HepG2 (cell line): ENCODE results near the gene SLIT3. TPM values are rescaled to one million over a fixed set of nuclear protein-coding genes. Genes with fewer than 3 reads are reported as not detected.

Experiments used
- ATAC-seq: fragments of 200-7000 bp; cut with Tn5 transposase; 3 replicates; pipeline ENCODE4 v1.9.1; 2020; ENCODE audit warnings: mild to moderate bottlenecking, moderate library complexity
- BruUV-seq: library from RNA; stranded (reverse); fragments of 400-500 nt; replicated peaks from 2 replicates; lab custom pipeline; 2021; lab: Mats Ljungman, UMichigan
- CTCF ChIA-PET: fragments of 300-600 bp; formaldehyde crosslinking; extraction: SDS; loops from one replicate; lab custom pipeline; 2021; ENCODE audit warnings: low total read pairs, inconsistent platforms, low intra/inter-chr PET ratio; lab: Yijun Ruan, JAX
- POLR2A ChIA-PET: fragments of 350-600 bp; sonication (Branson Sonifier 250); formaldehyde crosslinking; loops from one replicate; lab custom pipeline; 2020; ENCODE audit warnings: antibody characterized with exemption, inconsistent platforms; lab: Yijun Ruan, JAX
- DNase-seq: peaks from one replicate; pipeline ENCODE4 v3.0.0-alpha.2; 2015; ENCODE audit warnings: low spot score
- FAIRE-seq: peaks from 3 replicates; lab custom pipeline; 2011; peaks lifted over from hg19 to GRCh38; lab: Jason Lieb, UNC
- H2AFZ ChIP-seq: one replicate; pipeline ENCODE4 v1.6.1; 2011; ENCODE audit warnings: low read length, inconsistent platforms
- H3K27ac ChIP-seq: fragments of 300-600 bp; 3 replicates; pipeline ENCODE4 v1.8.0; 2011; ENCODE audit warnings: mixed run types, mild to moderate bottlenecking, mixed read lengths, low read length, inconsistent platforms; ENCODE audit not compliant: insufficient read depth; ENCODE audit errors: extremely low read length
- H3K27me3 ChIP-seq, 2 experiments: fragments of 200-600 bp in 1 of 2; 2 replicates in 1 of 2; 3 replicates in 1 of 2; pipeline versions ENCODE4 v1.6.0 to v1.8.0; 2011; ENCODE audit warnings: low read length in 2 of 2, mild to moderate bottlenecking in 2 of 2, moderate library complexity in 2 of 2, inconsistent platforms in 1 of 2; ENCODE audit not compliant: insufficient read depth in 2 of 2, control insufficient read depth in 1 of 2
- H3K36me3 ChIP-seq, 2 experiments: fragments of 200-600 bp in 1 of 2; replicated peaks in 1 of 2; 2 replicates in 1 of 2; 3 replicates in 1 of 2; pipeline versions ENCODE4 v1.5.1 to v1.8.0; 2011; ENCODE audit warnings: low read length in 2 of 2, inconsistent platforms in 1 of 2; ENCODE audit not compliant: insufficient read depth in 2 of 2, control insufficient read depth in 1 of 2
- H3K4me1 ChIP-seq: 2 replicates; pipeline ENCODE4 v1.5.1; 2012; ENCODE audit warnings: low read length, inconsistent platforms; ENCODE audit not compliant: insufficient read depth
- H3K4me2 ChIP-seq: 2 replicates; pipeline ENCODE4 v1.6.0; 2011; ENCODE audit warnings: low read depth, low read length, inconsistent platforms
- H3K4me3 ChIP-seq, 3 experiments: fragments of 200-600 bp in 1 of 3; sonication (generic), shearing (Covaris generic) in 1 of 3; replicated peaks in 1 of 3; 2 replicates each; pipeline ENCODE4 v1.5.1; 2011 to 2016; ENCODE audit warnings: low read length in 3 of 3, inconsistent platforms in 2 of 3, low read depth in 2 of 3, mild to moderate bottlenecking in 2 of 3, control low read depth in 1 of 3, mixed read lengths in 1 of 3; ENCODE audit not compliant: insufficient read depth in 1 of 3
- H3K79me2 ChIP-seq: one replicate; pipeline ENCODE4 v1.6.1; 2011; ENCODE audit warnings: low read length, inconsistent platforms; ENCODE audit not compliant: insufficient read depth
- H3K9ac ChIP-seq: 2 replicates; pipeline ENCODE4 v1.6.0; 2011; ENCODE audit warnings: mild to moderate bottlenecking, low read depth, low read length, inconsistent platforms; ENCODE audit not compliant: insufficient read depth
- H3K9me3 ChIP-seq: 2 replicates; pipeline ENCODE4 v1.5.1; 2012; ENCODE audit warnings: mild to moderate bottlenecking, low read length
- H4K20me1 ChIP-seq: 2 replicates; pipeline ENCODE4 v1.6.0; 2011; ENCODE audit warnings: inconsistent platforms, mild to moderate bottlenecking, low read length, moderate library complexity; ENCODE audit not compliant: insufficient read depth
- CHD4 ChIP-seq: fragments of 200-600 bp; sonication (generic); IDR thresholded peaks from 2 replicates; pipeline ENCODE4 v1.7.0; 2017; ENCODE audit warnings: mild to moderate bottlenecking, low read length, borderline replicate concordance
- HNF4G ChIP-seq, 2 experiments: sonication (generic) in 1 of 2; formaldehyde crosslinking in 1 of 2; IDR thresholded peaks; 2 replicates each; pipeline versions ENCODE4 v1.4.0 to v1.6.1; 2011 to 2020; ENCODE audit warnings: borderline replicate concordance in 2 of 2, low read depth in 2 of 2, mild to moderate bottlenecking in 2 of 2, low read length in 1 of 2, missing genetic modification reagents in 1 of 2, moderate library complexity in 1 of 2
- TCF7L2 ChIP-seq: IDR thresholded peaks from 2 replicates; pipeline ENCODE4 v1.6.1; 2011; ENCODE audit warnings: mild to moderate bottlenecking, low read depth, low read length, moderate library complexity
- ZBTB42 ChIP-seq: sonication (generic); formaldehyde crosslinking; IDR thresholded peaks from 2 replicates; pipeline ENCODE4 v1.5.0; 2020; ENCODE audit warnings: mild to moderate bottlenecking, missing genetic modification reagents
- ZNF3 ChIP-seq: IDR thresholded peaks from 2 replicates; pipeline ENCODE4 v1.7.0; 2017; ENCODE audit warnings: inconsistent platforms
- ZNF354B ChIP-seq: sonication (generic); formaldehyde crosslinking; IDR thresholded peaks from 2 replicates; pipeline ENCODE4 v1.8.0; 2022; ENCODE audit warnings: mild to moderate bottlenecking, missing genetic modification reagents
- ZNF547 ChIP-seq: sonication (generic); formaldehyde crosslinking; IDR thresholded peaks from 2 replicates; pipeline ENCODE4 v1.5.1; 2020; ENCODE audit warnings: mild to moderate bottlenecking, missing genetic modification reagents
- ZNF761 ChIP-seq: sonication (generic); formaldehyde crosslinking; conservative IDR thresholded peaks from 2 replicates; pipeline ENCODE4 v1.4.0; 2020; ENCODE audit warnings: mild to moderate bottlenecking, missing genetic modification reagents
- ZNF83 ChIP-seq: sonication (generic); formaldehyde crosslinking; IDR thresholded peaks from 2 replicates; pipeline ENCODE4 v1.4.0; 2020; ENCODE audit warnings: missing genetic modification reagents, mild to moderate bottlenecking, borderline replicate concordance
- WGBS: methylation state at CpG from one replicate; pipeline ENCODE4 v1.1.6; 2017; ENCODE audit warnings: low lambda C conversion rate; 5-methylcytosine and 5-hydroxymethylcytosine counted together
- in situ Hi-C: cut with HindIII; loops from 2 replicates; pipeline ENCODE4 v1.10.0; 2017; ENCODE audit warnings: low pct_unique_long_range_greater_than_20kb; ENCODE audit not compliant: extremely low pct_ligation_motif_present
- intact Hi-C: fragments of 100-400 bp; cut with micrococcal nuclease; formaldehyde crosslinking; loops from one replicate; pipeline ENCODE4 v1.10.0; 2022; ENCODE audit not compliant: unreplicated experiment
- polyA plus RNA-seq, 8 experiments: library from polyadenylated mRNA; depleted of rRNA in 3 of 8; stranded (reverse) in 7 of 8; unstranded in 1 of 8; fragments of >200 nt; fragmentation: Illumina TruSeq in 4 of 8; extraction: Trizol in 4 of 8; gene quantifications; 2 replicates each; pipeline versions ENCODE4 v1.2.1 to v1.2.3, GENCODE V29; 2011 to 2016; ENCODE audit warnings: low read depth in 4 of 8, missing spikeins in 1 of 8, mixed read lengths in 1 of 8; ENCODE audit not compliant: insufficient read depth in 1 of 8
- total RNA-seq, 5 experiments: library from RNA; depleted of rRNA; stranded (reverse); fragments of >200 nt; fragmentation: Illumina TruSeq; extraction: Trizol; gene quantifications; 2 replicates each; pipeline ENCODE4 v1.2.3, GENCODE V29; 2016; ENCODE audit warnings: low read depth in 1 of 5

SLIT3 gene
- total and polyA plus RNA-seq, 2 of the 13 experiments (the other 11 are each of a cell fraction or from before 2014, with no cell fraction given) = not detected

DNA sequence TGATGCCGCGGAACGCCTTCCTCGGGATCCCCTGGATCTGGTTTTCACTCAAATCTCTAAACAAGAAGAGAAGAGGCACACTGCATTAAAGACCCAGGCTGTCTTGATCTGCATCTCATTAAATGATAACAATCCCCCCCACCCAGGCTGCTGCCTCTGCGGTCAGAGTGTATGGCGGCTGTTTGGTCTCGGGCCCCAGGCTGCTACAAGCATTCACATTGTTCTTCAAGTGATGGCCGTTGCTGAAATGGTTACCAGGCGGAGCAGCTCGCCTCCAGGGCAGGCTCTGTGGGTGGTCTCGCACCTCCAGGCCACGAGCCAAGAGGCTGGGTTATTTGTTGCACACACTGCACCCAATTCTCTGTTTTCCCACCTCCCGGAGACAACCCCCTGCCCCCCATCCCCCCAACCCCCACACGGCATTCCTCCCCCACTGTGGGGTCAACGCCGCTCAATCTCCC, 417.6 kb downstream of the SLIT3 start:
- POLR2A ChIA-PET = no interaction called here
- H3K27ac ChIP-seq = no peak overlapping the region
- no peak overlapping the region for H3K4me2 ChIP-seq
- no peak for TF ChIP-seq ZNF3 (CRISPR knock-in tag)
- intact Hi-C loops (no loop called here), in situ Hi-C loops (no loop called here)
- no peak for ATAC-seq
- H3K4me3 ChIP-seq = no peak overlapping the region
- no peak overlapping the region for H2AFZ ChIP-seq
- CTCF ChIA-PET = no interaction called here
- no peaks in the 10 kb centered on the region for H3K36me3 ChIP-seq
- H3K27me3 ChIP-seq = peaks cover 2 to 9% of the 10 kb centered on the region in 2 experiments; a peak in 2 of 5 replicates
- no peak for DNase-seq
- peaks cover 11% of the 10 kb centered on the region; the same call in 1 of the 2 replicates for H3K4me1 ChIP-seq
- FAIRE-seq = no peak
- no peaks in the 10 kb centered on the region for H4K20me1 ChIP-seq
- 55% methylated on average over 11 of the region's 16 CpGs for WGBS
- no peak overlapping the region for H3K9ac ChIP-seq
- H3K9me3 ChIP-seq = no peaks in the 10 kb centered on the region
- BruUV-seq = no TSS peak
- no peaks in the 10 kb centered on the region for H3K79me2 ChIP-seq

DNA sequence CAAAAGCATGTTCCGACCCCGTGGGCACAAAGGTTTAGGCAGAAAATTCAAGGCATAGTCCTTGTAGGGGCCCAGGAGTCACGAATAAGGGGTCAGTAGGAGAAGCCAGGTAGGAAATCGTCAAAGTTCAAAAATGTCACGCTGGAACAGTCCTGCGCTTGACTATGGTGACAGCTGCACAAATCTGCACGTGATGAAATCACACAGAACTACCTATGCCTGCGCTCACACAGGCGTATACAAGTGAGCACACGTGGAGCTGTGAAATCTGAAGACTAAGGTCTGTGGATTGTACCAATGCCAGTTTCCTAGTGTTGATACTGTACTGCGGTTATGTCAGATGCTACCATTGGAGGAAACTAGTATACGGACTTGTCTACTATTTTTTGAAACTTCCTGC, 418.7 kb downstream of the SLIT3 start:
- FAIRE-seq (no peak), ATAC-seq (no peak), DNase-seq (no peak)
- in situ Hi-C loops = no loop called here
- no peak overlapping the region for H3K9ac ChIP-seq
- intact Hi-C loops = no loop called here
- 52% methylated on average over 12 of the region's 12 CpGs for WGBS
- H3K4me3 ChIP-seq = no peak overlapping the region
- BruUV-seq = no TSS peak
- H3K27ac ChIP-seq = no peak overlapping the region
- no peaks in the 10 kb centered on the region for H3K9me3 ChIP-seq
- peaks cover 18% of the 10 kb centered on the region; the same call in 1 of the 2 replicates for H3K4me1 ChIP-seq
- TF ChIP-seq ZNF547 (CRISPR knock-in tag) (no peak), ZNF83 (CRISPR knock-in tag) (no peak), ZNF354B (no peak), TCF7L2 (no peak), CHD4 (no peak), ZNF761 (no peak), ZBTB42 (CRISPR knock-in tag) (no peak), HNF4G (IDR thresholded peaks at IDR 0.05; ENCODE audit: borderline replicate concordance, low read depth, low read length) (no peak), HNF4G (CRISPR knock-in tag; IDR thresholded peaks at IDR 0.05; ENCODE audit: borderline replicate concordance, low read depth) (no peak)
- H3K4me2 ChIP-seq = no peak overlapping the region
- no peaks in the 10 kb centered on the region for H4K20me1 ChIP-seq
- H2AFZ ChIP-seq = no peak overlapping the region
- no peaks in the 10 kb centered on the region for H3K79me2 ChIP-seq
- ChIA-PET POLR2A (no interaction called here), CTCF (no interaction called here)
- no peaks in the 10 kb centered on the region for H3K36me3 ChIP-seq
- H3K27me3 ChIP-seq = peaks cover 4 to 13% of the 10 kb centered on the region in 2 experiments; a peak in 3 of 5 replicates
